GF-D8 (cell line): Measurements from ENCODE around the gene DIO3.
"Not testable (repeated sequence)": the region's sequence is repeated elsewhere in the genome, so short reads cannot be mapped to it uniquely, and the experiment has no call there.

Experiments
- DNase-seq: peaks from one replicate; lab custom pipeline; 2025; lab: John Stamatoyannopoulos, UW

DIO3 gene

GRCh38 chr14:101542391-101542790, 18.9 kb upstream of the DIO3 start:
- no peak for DNase-seq

- DNase-seq: no peak
Measured at GRCh38 chr14:101543814-101544213, 17.5 kb upstream of the DIO3 start.

GRCh38 chr14:101544550-101544949, 16.7 kb upstream of the DIO3 start:
- no peak for DNase-seq

- DNase-seq: no peak
Measured at GRCh38 chr14:101546706-101547105, 14.6 kb upstream of the DIO3 start.

- no peak for DNase-seq
Measured at GRCh38 chr14:101547107-101547738, 14.1 kb upstream of the DIO3 start.

GRCh38 chr14:101547961-101548669, 13.2 kb upstream of the DIO3 start:
- no peak for DNase-seq

- no peak for DNase-seq
Measured at GRCh38 chr14:101548710-101549109, 12.6 kb upstream of the DIO3 start.

- no peak for DNase-seq
Measured at GRCh38 chr14:101549154-101549553, 12.1 kb upstream of the DIO3 start.

GRCh38 chr14:101550202-101550912, 10.9 kb upstream of the DIO3 start:
- not testable (repeated sequence) for DNase-seq

GRCh38 chr14:101551729-101552595, 9.3 kb upstream of the DIO3 start:
- DNase-seq: no peak

GRCh38 chr14:101552786-101553231, 8.5 kb upstream of the DIO3 start:
- no peak for DNase-seq

- no peak for DNase-seq
Measured at GRCh38 chr14:101553393-101553792, 7.9 kb upstream of the DIO3 start.

GRCh38 chr14:101553931-101554330, 7.4 kb upstream of the DIO3 start:
- no peak for DNase-seq

- no peak for DNase-seq
Measured at GRCh38 chr14:101554991-101555668, 6.2 kb upstream of the DIO3 start.

GRCh38 chr14:101555669-101556043, 5.6 kb upstream of the DIO3 start:
- DNase-seq: not testable (repeated sequence)

- DNase-seq: no peak
Measured at GRCh38 chr14:101556131-101556530, 5.2 kb upstream of the DIO3 start.

GRCh38 chr14:101556566-101557320, 4.6 kb upstream of the DIO3 start:
- no peak for DNase-seq

- no peak for DNase-seq
Measured at GRCh38 chr14:101557321-101557695, 4.0 kb upstream of the DIO3 start.

- DNase-seq: no peak
Measured at GRCh38 chr14:101557811-101558738, 3.2 kb upstream of the DIO3 start.

- DNase-seq: no peak
Measured at GRCh38 chr14:101558739-101559240, 2.5 kb upstream of the DIO3 start.
